K562 (cell line): ENCODE measurements around the gene CAPN14. TPM values are rescaled to one million over a fixed set of nuclear protein-coding genes. Genes with fewer than 3 reads are reported as not detected.

Experiments
- ATAC-seq: fragments of 200-7000 bp; cut with Tn5 transposase; 3 replicates; pipeline ENCODE4 v1.9.1; 2020; ENCODE audit warnings: moderate library complexity
- BruUV-seq: library from RNA; stranded (reverse); fragments of 400-500 nt; replicated peaks from 2 replicates; lab custom pipeline; 2021; lab: Mats Ljungman, UMichigan
- CTCF ChIA-PET: fragments of 300-600 bp; formaldehyde crosslinking; extraction: SDS; loops from one replicate; lab custom pipeline; 2021; ENCODE audit warnings: low intra/inter-chr PET ratio; lab: Yijun Ruan, JAX
- POLR2A ChIA-PET: fragments of 300-600, 350-650 bp; sonication (Branson Sonifier 250); formaldehyde crosslinking; extraction: SDS; loops from one replicate; lab custom pipeline; 2021; ENCODE audit warnings: antibody characterized with exemption, inconsistent platforms; lab: Yijun Ruan, JAX
- DNase-seq, 4 experiments: peaks; one replicate each; pipeline versions ENCODE4 v3.0.0 to v3.0.0-alpha.2; 2011 to 2018; ENCODE audit warnings: low spot score in 3 of 4, mixed read lengths in 3 of 4; ENCODE audit errors: extremely low read depth in 1 of 4
- FAIRE-seq: peaks from 2 replicates; lab custom pipeline; 2011; peaks lifted over from hg19 to GRCh38; lab: Jason Lieb, UNC
- H2AFZ ChIP-seq: 2 replicates; pipeline ENCODE4 v1.6.0; 2011; ENCODE audit warnings: low read depth, low read length, control low read depth, inconsistent platforms
- H3K27ac ChIP-seq: fragments of 200-600 bp; 3 replicates; pipeline ENCODE4 v1.8.0; 2011; ENCODE audit warnings: low read depth, mild to moderate bottlenecking, control low read depth, inconsistent platforms, low read length, moderate library complexity, mixed read lengths; ENCODE audit errors: extremely low read depth
- H3K27me3 ChIP-seq, 2 experiments: fragments of 300-600 bp in 1 of 2; 2 replicates in 1 of 2; 3 replicates in 1 of 2; pipeline versions ENCODE4 v1.6.0 to v1.8.0; 2011; ENCODE audit warnings: inconsistent platforms in 2 of 2, low read length in 2 of 2, mild to moderate bottlenecking in 1 of 2, mixed read lengths in 1 of 2, moderate library complexity in 1 of 2; ENCODE audit not compliant: control insufficient read depth in 2 of 2, insufficient read depth in 2 of 2
- H3K36me3 ChIP-seq: fragments of 300-600 bp; 3 replicates; pipeline ENCODE4 v1.8.0; 2011; ENCODE audit warnings: mild to moderate bottlenecking, low read length, inconsistent platforms; ENCODE audit not compliant: control insufficient read depth, insufficient read depth
- H3K4me1 ChIP-seq, 2 experiments: fragments of 200-600 bp in 1 of 2; replicated peaks in 1 of 2; 2 replicates in 1 of 2; 3 replicates in 1 of 2; pipeline versions ENCODE4 v1.5.1 to v1.8.0; 2011; ENCODE audit warnings: inconsistent platforms in 2 of 2, low read length in 2 of 2, mild to moderate bottlenecking in 1 of 2, mixed read lengths in 1 of 2, moderate library complexity in 1 of 2; ENCODE audit not compliant: control insufficient read depth in 2 of 2, insufficient read depth in 2 of 2
- H3K4me2 ChIP-seq: 2 replicates; pipeline ENCODE4 v1.6.1; 2011; ENCODE audit warnings: low read length, control low read depth, inconsistent platforms, mixed read lengths; ENCODE audit not compliant: insufficient read depth
- H3K4me3 ChIP-seq: fragments of 200-600 bp; sonication (generic), shearing (Covaris generic); 2 replicates; pipeline ENCODE4 v1.5.1; 2016; ENCODE audit warnings: control low read depth, inconsistent platforms
- H3K79me2 ChIP-seq: fragments of 200-600 bp; 3 replicates; pipeline ENCODE4 v1.8.0; 2011; ENCODE audit warnings: low read length, inconsistent platforms; ENCODE audit not compliant: control insufficient read depth, insufficient read depth
- H3K9ac ChIP-seq, 2 experiments: 2 replicates each; pipeline versions ENCODE4 v1.6.0 to v1.6.1; 2011; ENCODE audit warnings: low read depth in 2 of 2, low read length in 2 of 2, control low read depth in 1 of 2, inconsistent platforms in 1 of 2, mild to moderate bottlenecking in 1 of 2, mixed read lengths in 1 of 2; ENCODE audit not compliant: insufficient read depth in 1 of 2
- H3K9me1 ChIP-seq: one replicate; pipeline ENCODE4 v1.6.0; 2011; ENCODE audit warnings: inconsistent platforms, mild to moderate bottlenecking, low read length, moderate library complexity; ENCODE audit not compliant: control insufficient read depth, insufficient read depth
- H3K9me3 ChIP-seq: replicated peaks from 2 replicates; pipeline ENCODE4 v1.5.1; 2011; ENCODE audit warnings: low read depth, low read length, inconsistent platforms; ENCODE audit not compliant: control insufficient read depth, insufficient read depth
- H4K20me1 ChIP-seq: replicated peaks from 2 replicates; pipeline ENCODE4 v1.6.1; 2011; ENCODE audit warnings: low read length, inconsistent platforms, mixed read lengths; ENCODE audit not compliant: control insufficient read depth, insufficient read depth
- DIDO1 ChIP-seq: fragments of 450-650 bp; IDR thresholded peaks from 2 replicates; pipeline ENCODE4 v1.6.1; 2016; ENCODE audit warnings: low read depth, missing biosample characterization, missing genetic modification characterization
- DMBX1 ChIP-seq: fragments of 250-450 bp; sonication (Bioruptor Pico); IDR thresholded peaks from 2 replicates; pipeline ENCODE4 v1.8.0; 2022; ENCODE audit warnings: inconsistent platforms, mild to moderate bottlenecking, moderate library complexity, borderline replicate concordance
- ELF4 ChIP-seq: fragments of 450-650 bp; formaldehyde crosslinking; IDR thresholded peaks from 2 replicates; pipeline ENCODE4 v1.4.0; 2022; ENCODE audit warnings: missing genetic modification characterization
- FOXP1 ChIP-seq: sonication (generic); formaldehyde crosslinking; IDR thresholded peaks from 2 replicates; pipeline ENCODE4 v1.8.0; 2022; ENCODE audit warnings: mild to moderate bottlenecking, missing genetic modification reagents
- LCOR ChIP-seq: sonication (generic); formaldehyde crosslinking; IDR thresholded peaks from 2 replicates; pipeline ENCODE4 v1.8.0; 2022; ENCODE audit warnings: mild to moderate bottlenecking, missing genetic modification reagents
- SAP30 ChIP-seq: fragments of 200-600 bp; sonication (generic); IDR thresholded peaks from 2 replicates; pipeline ENCODE4 v1.6.1; 2012; ENCODE audit warnings: borderline replicate concordance, low read depth, mild to moderate bottlenecking, moderate library complexity, low read length, control low read depth, inconsistent platforms; ENCODE audit not compliant: insufficient read depth, poor library complexity, severe bottlenecking
- SREBF1 ChIP-seq: fragments of 150-350 bp; IDR thresholded peaks from 2 replicates; pipeline ENCODE4 v1.6.1; 2014; ENCODE audit warnings: antibody characterized with exemption, low read depth, low read length, borderline replicate concordance
- XRCC4 ChIP-seq: IDR thresholded peaks from one replicate; pipeline ENCODE4 v1.6.1; 2011; ENCODE audit not compliant: insufficient read depth, insufficient read length; ENCODE audit errors: extremely low read depth
- ZNF143 ChIP-seq: sonication (generic); formaldehyde crosslinking; IDR thresholded peaks from 2 replicates; pipeline ENCODE4 v1.9.0; 2022; ENCODE audit warnings: mild to moderate bottlenecking, missing genetic modification reagents
- ZNF778 ChIP-seq: fragments of 450-650 bp; formaldehyde crosslinking; IDR thresholded peaks from 2 replicates; pipeline ENCODE4 v1.4.0; 2020; ENCODE audit warnings: mild to moderate bottlenecking, moderate library complexity
- WGBS: fragments of 100-300 bp; shearing (Covaris generic); methylation state at CpG from one replicate; pipeline ENCODE4 v1.1.6; 2016; ENCODE audit warnings: low coverage, mixed read lengths; ENCODE audit not compliant: insufficient coverage; ENCODE audit errors: missing lambda C conversion rate; 5-methylcytosine and 5-hydroxymethylcytosine counted together
- in situ Hi-C: fragments of 300-500 bp; cut with MboI; formaldehyde crosslinking; loops from 4 replicates; pipeline ENCODE4 v1.15.0; 2018; ENCODE audit warnings: inconsistent platforms, mixed read lengths
- intact Hi-C: fragments of 100-400 bp; cut with micrococcal nuclease; formaldehyde crosslinking; loops from 2 replicates; pipeline ENCODE4 v1.14.2; 2022
- polyA plus RNA-seq, 8 experiments: library from polyadenylated mRNA; depleted of rRNA in 4 of 8; stranded (reverse) in 5 of 8; unstranded in 3 of 8; fragments of >200 nt; fragmentation: Nextera tagmentation in 2 of 8; fragmentation: Illumina TruSeq in 1 of 8; extraction: Ambion mirVana in 2 of 8; extraction: Trizol in 1 of 8; gene quantifications; 2 replicates each; pipeline versions ENCODE4 v1.2.1 to v1.2.3, GENCODE V29; 2011 to 2014; ENCODE audit warnings: inconsistent platforms in 1 of 8, missing spikeins in 1 of 8
- total RNA-seq, 7 experiments: library from RNA; depleted of rRNA in 6 of 7; stranded (reverse); fragments of >200 nt in 6 of 7; fragmentation: Illumina TruSeq in 2 of 7; extraction: Trizol in 2 of 7; gene quantifications; 2 replicates each; pipeline versions ENCODE4 v1.2.1 to v1.2.3, GENCODE V29; 2011 to 2021; ENCODE audit warnings: low replicate concordance in 1 of 7
- TF ChIP-seq, protein P1 (sequence below): sonication (generic); formaldehyde crosslinking; IDR thresholded peaks from 2 replicates; pipeline ENCODE4 v1.9.0; 2022; ENCODE audit warnings: mild to moderate bottlenecking, missing genetic modification reagents

The CAPN14 gene
- total and polyA plus RNA-seq, 9 of the 15 experiments (the other 6 are each of a cell fraction or from before 2014, with no cell fraction given): not detected

- DNase-seq (no peak), FAIRE-seq (no peak), ATAC-seq (no peak)
- no peak overlapping the region for H3K4me2 ChIP-seq
- no peak overlapping the region for H3K9ac ChIP-seq
- 1% methylated on average over 6 of the region's 6 CpGs for WGBS
- no peaks in the 10 kb centered on the region for H3K79me2 ChIP-seq
- H4K20me1 ChIP-seq: no peaks in the 10 kb centered on the region
- no peak overlapping the region for H3K27ac ChIP-seq
- intact Hi-C loops: no loop called here
- H3K4me3 ChIP-seq: no peak overlapping the region
- H3K36me3 ChIP-seq: no peaks in the 10 kb centered on the region
- H2AFZ ChIP-seq: no peak overlapping the region
- in situ Hi-C loops: loop anchor here (10.0 to 25.0 kb wide), 2 partner anchors 448 to 1001 kb away; no protein-coding TSS in a partner anchor
- ChIA-PET POLR2A (no interaction called here), CTCF (no interaction called here)
- no peaks in the 10 kb centered on the region for H3K9me3 ChIP-seq
- no TSS peak for BruUV-seq
- H3K9me1 ChIP-seq: no peaks in the 10 kb centered on the region
- TF ChIP-seq FOXP1 (CRISPR knock-in tag) (no peak), LCOR (CRISPR knock-in tag) (no peak), ZNF778 (CRISPR knock-in tag) (no peak), ELF4 (CRISPR knock-in tag) (no peak), DMBX1 (CRISPR knock-in tag) (no peak), XRCC4 (no peak), DIDO1 (tag) (no peak), SAP30 (no peak), ZNF143 (CRISPR knock-in tag) (no peak), SREBF1 (no peak)
- TF ChIP-seq, protein P1, sequence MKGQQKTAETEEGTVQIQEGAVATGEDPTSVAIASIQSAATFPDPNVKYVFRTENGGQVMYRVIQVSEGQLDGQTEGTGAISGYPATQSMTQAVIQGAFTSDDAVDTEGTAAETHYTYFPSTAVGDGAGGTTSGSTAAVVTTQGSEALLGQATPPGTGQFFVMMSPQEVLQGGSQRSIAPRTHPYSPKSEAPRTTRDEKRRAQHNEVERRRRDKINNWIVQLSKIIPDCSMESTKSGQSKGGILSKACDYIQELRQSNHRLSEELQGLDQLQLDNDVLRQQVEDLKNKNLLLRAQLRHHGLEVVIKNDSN (CRISPR knock-in tag): no peak
- H3K4me1 ChIP-seq: no peaks in the 10 kb centered on the region
- no peaks in the 10 kb centered on the region for H3K27me3 ChIP-seq
Measured at GRCh38 chr2:31163011-31163539, 54.2 kb downstream of the CAPN14 start.
